HCT116 (cell line): ENCODE data around the gene STAM. TPM values are rescaled to one million over a fixed set of nuclear protein-coding genes. Genes with fewer than 3 reads are reported as not detected.

ENCODE experiments used
- ATAC-seq: fragments of 200-7000 bp; cut with Tn5 transposase; 2 replicates; pipeline ENCODE4 v1.9.1; 2020; ENCODE audit warnings: mild to moderate bottlenecking, moderate library complexity
- BruUV-seq: library from RNA; stranded (reverse); fragments of 400-500 nt; replicated peaks from 2 replicates; lab custom pipeline; 2021; lab: Mats Ljungman, UMichigan
- CTCF ChIA-PET: fragments of 300-600 bp; sonication (Branson Sonifier 250); formaldehyde crosslinking; loops from one replicate; lab custom pipeline; 2021; ENCODE audit warnings: antibody characterized with exemption; lab: Charles Lee
- POLR2A ChIA-PET: fragments of 300-600, 350-600 bp; sonication (Branson Sonifier 250); formaldehyde crosslinking; loops from one replicate; lab custom pipeline; 2021; ENCODE audit warnings: antibody characterized with exemption; lab: Charles Lee
- RAD21 ChIA-PET, 2 experiments: fragments of 300-600 bp; sonication (Branson Sonifier 250); formaldehyde crosslinking; loops; one replicate each; lab custom pipeline; 2023; ENCODE audit warnings: low total read pairs in 2 of 2; ENCODE audit not compliant: uncharacterized antibody in 2 of 2, unreplicated experiment in 2 of 2, low non-redundant PET in 1 of 2; lab: Charles Lee
- DNase-seq: peaks from one replicate; pipeline ENCODE4 v3.0.0-alpha.2; 2010; ENCODE audit warnings: low read depth, low spot score
- H2AFZ ChIP-seq: fragments of 200-600 bp; shearing (Covaris generic), sonication (generic); 2 replicates; pipeline ENCODE4 v1.6.1; 2017; ENCODE audit warnings: low read depth, mixed run types, mixed read lengths, antibody characterized with exemption, low read length; ENCODE audit not compliant: poor library complexity, severe bottlenecking
- H3K27ac ChIP-seq: 2 replicates; pipeline ENCODE4 v1.5.1; 2012; ENCODE audit warnings: low read depth, low read length
- H3K27me3 ChIP-seq: fragments of 200-600 bp; sonication (generic); 2 replicates; pipeline ENCODE4 v1.6.1; 2016; ENCODE audit warnings: mixed run types, low read length, mixed read lengths; ENCODE audit not compliant: insufficient read depth
- H3K36me3 ChIP-seq, 2 experiments: fragments of 200-500 bp in 1 of 2; fragments of 200-600 bp in 1 of 2; sonication (Bioruptor generic) in 1 of 2; sonication (generic) in 1 of 2; 2 replicates each; pipeline versions ENCODE4 v1.5.1 to v1.6.1; 2014 to 2016; ENCODE audit warnings: low read length in 2 of 2, inconsistent platforms in 1 of 2, mixed read lengths in 1 of 2, mixed run types in 1 of 2; ENCODE audit not compliant: insufficient read depth in 2 of 2, control insufficient read depth in 1 of 2
- H3K4me1 ChIP-seq, 2 experiments: fragments of 200-600 bp in 1 of 2; sonication (generic) in 1 of 2; 2 replicates each; pipeline versions ENCODE4 v1.5.1 to v1.6.1; 2012 to 2017; ENCODE audit warnings: low read length in 2 of 2, inconsistent platforms in 1 of 2, mild to moderate bottlenecking in 1 of 2, mixed read lengths in 1 of 2, mixed run types in 1 of 2, moderate library complexity in 1 of 2; ENCODE audit not compliant: insufficient read depth in 2 of 2, control insufficient read depth in 1 of 2
- H3K4me2 ChIP-seq: fragments of 200-600 bp; sonication (generic); 2 replicates; pipeline ENCODE4 v1.6.1; 2017; ENCODE audit warnings: mixed run types, low read length, mixed read lengths
- H3K4me3 ChIP-seq, 2 experiments: fragments of 200-600 bp in 1 of 2; sonication (generic) in 1 of 2; replicated peaks in 1 of 2; 2 replicates each; pipeline ENCODE4 v1.5.1; 2011 to 2016; ENCODE audit warnings: low read length in 2 of 2, control low read depth in 1 of 2, low read depth in 1 of 2, mild to moderate bottlenecking in 1 of 2, mixed read lengths in 1 of 2, mixed run types in 1 of 2
- H3K79me2 ChIP-seq: fragments of 200-600 bp; sonication (generic); 2 replicates; pipeline ENCODE4 v1.6.1; 2017; ENCODE audit warnings: mild to moderate bottlenecking, mixed run types, low read length, moderate library complexity, mixed read lengths; ENCODE audit not compliant: insufficient read depth
- H3K9ac ChIP-seq: fragments of 200-600 bp; sonication (generic); 2 replicates; pipeline ENCODE4 v1.6.1; 2016; ENCODE audit warnings: low read length, mixed read lengths
- H3K9me2 ChIP-seq: fragments of 200-600 bp; sonication (generic), shearing (Covaris generic); 2 replicates; pipeline ENCODE4 v1.6.1; 2017; ENCODE audit warnings: mixed run types, mild to moderate bottlenecking, moderate library complexity; ENCODE audit not compliant: insufficient read depth
- H3K9me3 ChIP-seq, 2 experiments: fragments of 200-500 bp in 1 of 2; fragments of 200-600 bp in 1 of 2; sonication (Bioruptor generic) in 1 of 2; sonication (generic) in 1 of 2; 2 replicates each; pipeline ENCODE4 v1.6.1; 2014 to 2017; ENCODE audit warnings: low read length in 2 of 2, mixed read lengths in 2 of 2, inconsistent platforms in 1 of 2, low read depth in 1 of 2, mild to moderate bottlenecking in 1 of 2, mixed run types in 1 of 2, moderate library complexity in 1 of 2; ENCODE audit not compliant: control insufficient read depth in 1 of 2, insufficient read depth in 1 of 2
- H4K20me1 ChIP-seq: fragments of 200-600 bp; sonication (generic), shearing (Covaris generic); 2 replicates; pipeline ENCODE4 v1.6.1; 2017; ENCODE audit warnings: mixed run types, mild to moderate bottlenecking, moderate library complexity; ENCODE audit not compliant: insufficient read depth
- CBX3 ChIP-seq: IDR thresholded peaks from 2 replicates; pipeline ENCODE4 v1.6.1; 2012; ENCODE audit warnings: low read depth
- EGR1 ChIP-seq: IDR thresholded peaks from 2 replicates; pipeline ENCODE4 v1.6.1; 2012; ENCODE audit warnings: low read depth
- ELF1 ChIP-seq: IDR thresholded peaks from 2 replicates; pipeline ENCODE4 v1.6.1; 2012; ENCODE audit warnings: low read depth, borderline replicate concordance
- RAD21 ChIP-seq: IDR thresholded peaks from 2 replicates; pipeline ENCODE4 v1.6.1; 2012; ENCODE audit warnings: low read depth, mild to moderate bottlenecking
- YY1 ChIP-seq: IDR thresholded peaks from 2 replicates; pipeline ENCODE4 v1.6.1; 2011; ENCODE audit warnings: low read length, low read depth, moderate library complexity, mild to moderate bottlenecking; ENCODE audit not compliant: insufficient replicate concordance; ENCODE audit errors: extremely low read depth
- ZFX ChIP-seq: fragments of 450-650 bp; IDR thresholded peaks from 2 replicates; pipeline ENCODE4 v1.6.1; 2017
- ZNF274 ChIP-seq: fragments of 200-500 bp; sonication (Bioruptor generic); IDR thresholded peaks from 2 replicates; pipeline ENCODE4 v1.6.1; 2014; ENCODE audit warnings: mild to moderate bottlenecking, low read depth, low read length, inconsistent platforms
- intact Hi-C: fragments of 100-400 bp; cut with micrococcal nuclease; formaldehyde crosslinking; loops from 2 replicates; pipeline ENCODE4 v1.10.0; 2022
- total RNA-seq: library from RNA; stranded (reverse); gene quantifications from one replicate; pipeline ENCODE4 v1.2.1, GENCODE V29; 2021; ENCODE audit not compliant: unreplicated experiment
- TF ChIP-seq, protein P1 (sequence below): IDR thresholded peaks from 2 replicates; pipeline ENCODE4 v1.6.1; 2012; ENCODE audit warnings: low read depth
- TF ChIP-seq, protein P2 (sequence below): IDR thresholded peaks from 2 replicates; pipeline ENCODE4 v1.6.1; 2012
- TF ChIP-seq, protein P3 (sequence below): IDR thresholded peaks from 2 replicates; pipeline ENCODE4 v1.6.1; 2011; ENCODE audit warnings: mild to moderate bottlenecking, low read length, moderate library complexity; ENCODE audit not compliant: insufficient replicate concordance; ENCODE audit errors: extremely low read depth

Gene STAM
- total RNA-seq, 1 experiment from 2014 or later: 23.0 TPM

DNA sequence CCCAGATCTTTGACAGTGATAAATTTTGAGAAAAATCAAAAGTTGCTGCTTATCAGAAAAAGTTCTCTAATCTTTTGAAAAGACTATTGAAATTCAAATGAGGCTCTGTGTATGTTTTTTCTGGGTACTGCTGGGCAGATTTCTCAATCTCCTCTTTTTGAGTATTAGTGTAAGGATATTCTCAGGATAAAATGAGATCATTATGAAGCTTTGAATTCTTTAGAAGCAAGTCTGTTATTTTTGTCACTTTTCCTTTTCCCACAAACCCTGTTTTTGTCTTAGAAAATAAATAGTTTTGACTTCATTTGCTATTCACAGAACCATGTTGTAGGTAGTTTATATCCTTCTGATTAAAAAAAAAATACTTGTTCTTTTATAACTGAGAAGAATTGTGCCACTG lies 7.9 kb downstream of the STAM start:
- ChIA-PET POLR2A (interaction anchor here (2.7 kb wide), 1 partner anchor 8 kb away, joined by 9 read pairs; the partner anchor contains the start of gene STAM), CTCF (no interaction called here), RAD21 (no interaction called here)
- BruUV-seq: no TSS peak
- TF ChIP-seq RAD21: no peak
- Histone ChIP-seq H4K20me1 (0 out of 2 replicates have a peak, but pooled peaks cover 6% of the 10 kb centered on the region), H3K4me2 (peak overlapping the region; percentile 80), H2AFZ (no peak overlapping the region), H3K9me2 (no peaks in the 10 kb centered on the region), H3K4me1 (peaks cover 43 to 70% of the 10 kb centered on the region in 2 experiments), H3K36me3 (peaks cover 0 to 11% of the 10 kb centered on the region in 2 experiments; a peak in 1 of 4 replicates), H3K4me3 (no peak overlapping the region), H3K9me3 (peaks cover 0 to 8% of the 10 kb centered on the region in 2 experiments; a peak in 1 of 4 replicates), H3K27me3 (no peaks in the 10 kb centered on the region), H3K79me2 (peaks cover 92% of the 10 kb centered on the region), H3K9ac (no peak overlapping the region), H3K27ac (no peak overlapping the region)
- no peak for DNase-seq
- no peak for ATAC-seq
- intact Hi-C loops: loop anchor here (5.0 kb wide), 1 partner anchor 590 kb away; no protein-coding TSS in a partner anchor

DNA sequence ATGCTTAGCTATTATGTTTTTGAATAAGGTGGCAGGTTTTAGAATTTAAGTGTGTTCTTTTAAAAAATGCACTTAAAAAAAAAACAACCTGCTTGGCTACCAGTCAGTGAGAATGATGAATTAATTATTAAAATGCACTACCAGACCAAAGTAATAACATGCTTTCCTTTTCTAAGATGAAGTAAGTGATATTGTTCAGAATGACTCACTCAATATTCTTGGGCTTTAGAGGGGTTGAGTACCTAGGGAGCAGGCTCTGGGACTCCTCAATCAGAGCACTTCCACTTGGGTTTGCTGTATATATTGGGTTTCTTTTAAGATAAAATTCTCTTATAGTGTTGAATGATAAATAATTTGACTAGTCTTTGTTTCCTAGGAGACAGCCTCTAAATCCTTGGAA lies 8.6 kb downstream of the STAM start:
- Histone ChIP-seq H3K4me2 (no peak overlapping the region), H2AFZ (no peak overlapping the region), H3K79me2 (peaks cover 92% of the 10 kb centered on the region), H3K4me3 (no peak overlapping the region), H3K36me3 (peaks cover 0 to 11% of the 10 kb centered on the region in 2 experiments; a peak in 1 of 4 replicates), H3K27me3 (no peaks in the 10 kb centered on the region), H4K20me1 (0 out of 2 replicates have a peak, but pooled peaks cover 6% of the 10 kb centered on the region), H3K27ac (no peak overlapping the region), H3K9me2 (no peaks in the 10 kb centered on the region), H3K4me1 (peaks cover 50 to 76% of the 10 kb centered on the region in 2 experiments), H3K9me3 (peaks cover 0 to 8% of the 10 kb centered on the region in 2 experiments; a peak in 1 of 4 replicates), H3K9ac (no peak overlapping the region)
- intact Hi-C loops: loop anchor here (5.0 kb wide), 1 partner anchor 590 kb away; no protein-coding TSS in a partner anchor
- POLR2A ChIA-PET: interaction anchor here (0.6 to 2.7 kb wide), 2 partner anchors 9 to 20 kb away, joined by 3 to 9 read pairs; partner anchors contain the start of gene STAM
- CTCF ChIA-PET: no interaction called here
- ATAC-seq (no peak), DNase-seq (no peak)
- RAD21 ChIA-PET: no interaction called here
- no TSS peak for BruUV-seq
- TF ChIP-seq EGR1 (no peak), CBX3 (no peak), RAD21 (no peak), ZFX (no peak), YY1 (no peak), ZNF274 (no peak), ELF1 (no peak)
- TF ChIP-seq, protein P1, sequence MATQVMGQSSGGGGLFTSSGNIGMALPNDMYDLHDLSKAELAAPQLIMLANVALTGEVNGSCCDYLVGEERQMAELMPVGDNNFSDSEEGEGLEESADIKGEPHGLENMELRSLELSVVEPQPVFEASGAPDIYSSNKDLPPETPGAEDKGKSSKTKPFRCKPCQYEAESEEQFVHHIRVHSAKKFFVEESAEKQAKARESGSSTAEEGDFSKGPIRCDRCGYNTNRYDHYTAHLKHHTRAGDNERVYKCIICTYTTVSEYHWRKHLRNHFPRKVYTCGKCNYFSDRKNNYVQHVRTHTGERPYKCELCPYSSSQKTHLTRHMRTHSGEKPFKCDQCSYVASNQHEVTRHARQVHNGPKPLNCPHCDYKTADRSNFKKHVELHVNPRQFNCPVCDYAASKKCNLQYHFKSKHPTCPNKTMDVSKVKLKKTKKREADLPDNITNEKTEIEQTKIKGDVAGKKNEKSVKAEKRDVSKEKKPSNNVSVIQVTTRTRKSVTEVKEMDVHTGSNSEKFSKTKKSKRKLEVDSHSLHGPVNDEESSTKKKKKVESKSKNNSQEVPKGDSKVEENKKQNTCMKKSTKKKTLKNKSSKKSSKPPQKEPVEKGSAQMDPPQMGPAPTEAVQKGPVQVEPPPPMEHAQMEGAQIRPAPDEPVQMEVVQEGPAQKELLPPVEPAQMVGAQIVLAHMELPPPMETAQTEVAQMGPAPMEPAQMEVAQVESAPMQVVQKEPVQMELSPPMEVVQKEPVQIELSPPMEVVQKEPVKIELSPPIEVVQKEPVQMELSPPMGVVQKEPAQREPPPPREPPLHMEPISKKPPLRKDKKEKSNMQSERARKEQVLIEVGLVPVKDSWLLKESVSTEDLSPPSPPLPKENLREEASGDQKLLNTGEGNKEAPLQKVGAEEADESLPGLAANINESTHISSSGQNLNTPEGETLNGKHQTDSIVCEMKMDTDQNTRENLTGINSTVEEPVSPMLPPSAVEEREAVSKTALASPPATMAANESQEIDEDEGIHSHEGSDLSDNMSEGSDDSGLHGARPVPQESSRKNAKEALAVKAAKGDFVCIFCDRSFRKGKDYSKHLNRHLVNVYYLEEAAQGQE: no peak
- TF ChIP-seq, protein P2, sequence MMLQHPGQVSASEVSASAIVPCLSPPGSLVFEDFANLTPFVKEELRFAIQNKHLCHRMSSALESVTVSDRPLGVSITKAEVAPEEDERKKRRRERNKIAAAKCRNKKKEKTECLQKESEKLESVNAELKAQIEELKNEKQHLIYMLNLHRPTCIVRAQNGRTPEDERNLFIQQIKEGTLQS: no peak
- TF ChIP-seq, protein P3, sequence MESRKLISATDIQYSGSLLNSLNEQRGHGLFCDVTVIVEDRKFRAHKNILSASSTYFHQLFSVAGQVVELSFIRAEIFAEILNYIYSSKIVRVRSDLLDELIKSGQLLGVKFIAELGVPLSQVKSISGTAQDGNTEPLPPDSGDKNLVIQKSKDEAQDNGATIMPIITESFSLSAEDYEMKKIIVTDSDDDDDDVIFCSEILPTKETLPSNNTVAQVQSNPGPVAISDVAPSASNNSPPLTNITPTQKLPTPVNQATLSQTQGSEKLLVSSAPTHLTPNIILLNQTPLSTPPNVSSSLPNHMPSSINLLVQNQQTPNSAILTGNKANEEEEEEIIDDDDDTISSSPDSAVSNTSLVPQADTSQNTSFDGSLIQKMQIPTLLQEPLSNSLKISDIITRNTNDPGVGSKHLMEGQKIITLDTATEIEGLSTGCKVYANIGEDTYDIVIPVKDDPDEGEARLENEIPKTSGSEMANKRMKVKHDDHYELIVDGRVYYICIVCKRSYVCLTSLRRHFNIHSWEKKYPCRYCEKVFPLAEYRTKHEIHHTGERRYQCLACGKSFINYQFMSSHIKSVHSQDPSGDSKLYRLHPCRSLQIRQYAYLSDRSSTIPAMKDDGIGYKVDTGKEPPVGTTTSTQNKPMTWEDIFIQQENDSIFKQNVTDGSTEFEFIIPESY: no peak
